Anterior cingulate cortex (tissue), 58 donors: ENCODE measurements around the gene THAP3.
"Not testable (repeated sequence)": the region's sequence is repeated elsewhere in the genome, so short reads cannot be mapped to it uniquely, and the experiment has no call there.

Source experiments
- DNase-seq, 58 donors: peaks; one replicate each; lab custom pipeline; 2025; lab: John Stamatoyannopoulos, UW

The THAP3 gene

GRCh38 chr1:6660415-6661049, 35.9 kb downstream of the THAP3 start:
- DNase-seq, result no peak

DNA sequence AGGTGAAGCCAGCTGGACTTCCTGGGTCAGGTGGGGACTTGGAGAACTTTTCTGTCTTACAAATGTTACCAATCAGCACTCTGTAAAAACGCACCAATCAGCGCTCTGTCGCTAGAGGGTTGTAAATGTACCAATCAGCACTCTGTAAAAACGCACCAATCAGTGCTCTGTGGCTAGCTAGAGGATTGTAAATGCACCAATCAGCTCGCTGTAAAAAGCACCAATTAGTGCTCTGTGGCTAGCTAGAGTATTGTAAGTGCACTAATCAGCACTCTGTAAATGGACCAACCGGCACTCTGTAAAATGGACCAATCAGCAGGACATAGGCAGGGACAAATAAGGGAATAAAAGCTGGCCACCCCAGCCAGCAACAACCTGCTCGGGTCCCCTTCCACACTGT, 37.8 kb downstream of the THAP3 start:
- DNase-seq, result not testable (repeated sequence)

GRCh38 chr1:6666696-6667095, 42.0 kb downstream of the THAP3 start:
- DNase-seq, result no peak

DNA sequence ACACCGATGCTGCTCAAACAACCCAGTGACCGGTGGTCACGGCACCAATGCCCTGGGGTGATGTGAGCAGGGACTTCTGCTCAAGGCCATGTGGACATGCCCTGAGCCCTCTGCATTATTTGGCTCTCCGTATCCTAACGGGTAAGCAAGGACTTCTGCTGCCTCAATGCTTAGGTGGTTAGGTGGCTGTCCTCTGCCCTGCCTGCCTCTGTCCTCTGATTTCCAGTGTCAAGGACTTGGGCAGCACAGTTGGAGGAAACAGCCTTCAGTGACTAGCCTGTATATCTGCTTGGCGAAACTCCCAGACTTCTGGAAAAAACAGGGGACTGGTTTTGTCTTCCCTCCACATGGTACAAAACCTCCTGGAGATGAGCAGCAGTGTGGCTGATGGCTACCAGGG, 42.5 kb downstream of the THAP3 start:
- peak in 1 of 58 donors; percentile 0 for DNase-seq

DNA sequence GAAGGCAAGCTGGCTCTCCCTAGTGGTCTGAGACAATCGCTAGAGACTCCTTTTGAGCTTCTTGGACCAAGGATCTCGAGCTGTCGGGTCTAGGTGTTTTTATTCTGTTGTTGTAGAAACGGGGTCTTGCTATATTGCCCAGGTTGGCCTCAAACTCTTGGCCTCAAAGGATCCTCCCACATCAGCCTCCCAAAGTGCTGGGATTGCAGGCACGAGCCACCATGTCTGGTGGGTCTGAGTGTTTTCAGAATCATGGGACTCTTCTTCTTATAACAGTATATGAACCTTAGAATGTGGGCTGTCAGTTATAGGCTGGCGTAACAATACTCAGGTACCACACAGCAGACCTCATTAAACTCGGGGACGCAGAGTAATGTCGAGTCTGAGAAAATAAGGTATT, 43.8 kb downstream of the THAP3 start:
- DNase-seq, result no peak

- peak in 2 of 58 donors; percentile 8 to 19 for DNase-seq
Measured at GRCh38 chr1:6672558-6672957, 47.9 kb downstream of the THAP3 start.

- DNase-seq, result no peak
Measured at GRCh38 chr1:6673816-6674398, 49.2 kb downstream of the THAP3 start.

- DNase-seq, result no peak
Measured at GRCh38 chr1:6674771-6675170, 50.1 kb downstream of the THAP3 start.

- DNase-seq, result no peak
Measured at GRCh38 chr1:6675941-6676340, 51.3 kb downstream of the THAP3 start.
